Measurements from ENCODE around the gene MSX1. TPM values are rescaled to one million over a fixed set of nuclear protein-coding genes. Genes with fewer than 3 reads are reported as not detected.

The MSX1 gene
- total and polyA plus RNA-seq, 2 of the 13 experiments (the other 11 are each of a cell fraction or from before 2014, with no cell fraction given), result 12.1 to 14.9 TPM

GRCh38 chr4:4861390-4862018, 2.0 kb downstream of the MSX1 start:
- BruUV-seq (replicated peaks), result TSS peak; percentile 61

GRCh38 chr4:4862071-4862551, 2.6 kb downstream of the MSX1 start:
- H3K36me3 ChIP-seq (replicated peaks in 1 of 2; ENCODE audit: control insufficient read depth in 1 of 2, insufficient read depth in 2 of 2, low read length in 2 of 2), result peaks cover 4 to 16% of the 10 kb centered on the region in 2 experiments; a peak in 4 of 5 replicates
- ChIA-PET POLR2A (interaction anchor here (1.7 kb wide), 1 partner anchor 221 kb away, joined by 5 read pairs; no protein-coding TSS in a partner anchor), CTCF (ENCODE audit: low intra/inter-chr PET ratio, low total read pairs) (no interaction called here)
- WGBS (ENCODE audit: low lambda C conversion rate), result 98% methylated on average over 13 of the region's 16 CpGs
- peak overlapping the region; percentile 89 for H3K4me2 ChIP-seq (ENCODE audit: low read depth, low read length)
- no peaks in the 10 kb centered on the region; a peak in 1 of 5 replicates for H3K27me3 ChIP-seq (ENCODE audit: control insufficient read depth in 1 of 2, insufficient read depth in 2 of 2, low read length in 2 of 2)
- H3K4me1 ChIP-seq (ENCODE audit: insufficient read depth, low read length), result peaks cover 13% of the 10 kb centered on the region
- peaks cover 14% of the 10 kb centered on the region for H3K79me2 ChIP-seq (ENCODE audit: insufficient read depth, low read length)
- intact Hi-C loops (cut with micrococcal nuclease; ENCODE audit: unreplicated experiment) (loop anchor here (5.0 to 10.0 kb wide), 3 partner anchors 170 to 375 kb away; partner anchors contain the start of gene STX18), in situ Hi-C loops (cut with HindIII; ENCODE audit: extremely low pct_ligation_motif_present, low pct_unique_long_range_greater_than_20kb) (no loop called here)
- DNase-seq (ENCODE audit: low spot score) (no peak), ATAC-seq (no peak), FAIRE-seq (no peak)
- H3K27ac ChIP-seq (ENCODE audit: extremely low read length, insufficient read depth, low read length), result no peak overlapping the region
- no peak overlapping the region for H2AFZ ChIP-seq (ENCODE audit: low read length)
- no peaks in the 10 kb centered on the region for H3K9me3 ChIP-seq (ENCODE audit: low read length)
- 0 out of 6 replicates have a peak overlapping the region, but pooled peaks of 1 of the 3 experiments have one; percentile 97 for H3K4me3 ChIP-seq (replicated peaks in 1 of 3; ENCODE audit: insufficient read depth in 1 of 3, low read depth in 2 of 3, low read length in 3 of 3)
- H4K20me1 ChIP-seq (ENCODE audit: insufficient read depth, low read length), result peaks cover 10% of the 10 kb centered on the region; the same call in 1 of the 2 replicates
- TF ChIP-seq ONECUT2 (CRISPR knock-in tag; IDR thresholded peaks at IDR 0.05) (no peak), ZNF614 (CRISPR knock-in tag; IDR thresholded peaks at IDR 0.05; ENCODE audit: borderline replicate concordance) (no peak), ZNF468 (CRISPR knock-in tag; IDR thresholded peaks at IDR 0.05) (no peak)
- no TSS peak for BruUV-seq (replicated peaks)
- H3K9ac ChIP-seq (ENCODE audit: insufficient read depth, low read depth, low read length), result peak overlapping the region; percentile 93; the same call in 1 of the 2 replicates

More at GRCh38 chr4:4861390-4862018, 2.0 kb downstream of the MSX1 start:
- peaks cover 10% of the 10 kb centered on the region; the same call in 1 of the 2 replicates for H4K20me1 ChIP-seq (ENCODE audit: insufficient read depth, low read length)
- ChIA-PET CTCF (ENCODE audit: low intra/inter-chr PET ratio, low total read pairs) (no interaction called here), POLR2A (interaction anchor here (0.8 to 2.3 kb wide), 8 partner anchors 22 to 221 kb away, joined by 3 to 11 read pairs (median 4); no protein-coding TSS in a partner anchor)
- H3K27me3 ChIP-seq (ENCODE audit: control insufficient read depth in 1 of 2, insufficient read depth in 2 of 2, low read length in 2 of 2), result no peaks in the 10 kb centered on the region; a peak in 1 of 5 replicates
- H2AFZ ChIP-seq (ENCODE audit: low read length), result no peak overlapping the region
- H3K36me3 ChIP-seq (replicated peaks in 1 of 2; ENCODE audit: control insufficient read depth in 1 of 2, insufficient read depth in 2 of 2, low read length in 2 of 2), result peaks cover 4 to 16% of the 10 kb centered on the region in 2 experiments; a peak in 4 of 5 replicates
- in situ Hi-C loops (cut with HindIII; ENCODE audit: extremely low pct_ligation_motif_present, low pct_unique_long_range_greater_than_20kb) (no loop called here), intact Hi-C loops (cut with micrococcal nuclease; ENCODE audit: unreplicated experiment) (loop anchor here (5.0 to 10.0 kb wide), 3 partner anchors 169 to 374 kb away; partner anchors contain the start of gene STX18)
- peak overlapping the region; percentile 93 for H3K9ac ChIP-seq (ENCODE audit: insufficient read depth, low read depth, low read length)
- ATAC-seq, result no peak
- TF ChIP-seq MAFF (IDR thresholded peaks at IDR 0.05; ENCODE audit: low read depth, low read length) (peak; percentile 14; the same call in 1 of the 2 replicates), TBX3 (IDR thresholded peaks at IDR 0.05; ENCODE audit: borderline replicate concordance) (0 out of 2 replicates have a peak, but pooled peaks have one; percentile 26), NR2C2 (CRISPR knock-in tag; IDR thresholded peaks at IDR 0.05; ENCODE audit: borderline replicate concordance) (0 out of 2 replicates have a peak, but pooled peaks have one; percentile 13), MAFK (conservative IDR thresholded peaks at IDR 0.05 in 1 of 2, IDR thresholded peaks at IDR 0.05 in 1 of 2; ENCODE audit: low read length in 2 of 2) (peak; percentile 56 to 63; a peak in 3 of 4 replicates), MEIS2 (CRISPR knock-in tag; IDR thresholded peaks at IDR 0.05) (no peak), ZNF530 (CRISPR knock-in tag; IDR thresholded peaks at IDR 0.05; ENCODE audit: low read depth) (no peak), ZNF337 (CRISPR knock-in tag; IDR thresholded peaks at IDR 0.05; ENCODE audit: borderline replicate concordance, low read depth) (no peak)
- peak overlapping the region; percentile 86 to 98 (median 97) for H3K4me3 ChIP-seq (replicated peaks in 1 of 3; ENCODE audit: insufficient read depth in 1 of 3, low read depth in 2 of 3, low read length in 3 of 3)
- peaks cover 14% of the 10 kb centered on the region for H3K79me2 ChIP-seq (ENCODE audit: insufficient read depth, low read length)
- peaks cover 13% of the 10 kb centered on the region for H3K4me1 ChIP-seq (ENCODE audit: insufficient read depth, low read length)
- H3K4me2 ChIP-seq (ENCODE audit: low read depth, low read length), result peak overlapping the region; percentile 89
- no peak for DNase-seq (ENCODE audit: low spot score)
- FAIRE-seq, result no peak
- H3K27ac ChIP-seq (ENCODE audit: extremely low read length, insufficient read depth, low read length), result peak overlapping the region; percentile 78
- 55% methylated on average over 21 of the region's 21 CpGs for WGBS (ENCODE audit: low lambda C conversion rate)
- H3K9me3 ChIP-seq (ENCODE audit: low read length), result no peaks in the 10 kb centered on the region
